ENCODE measurements around the gene ZKSCAN2.

- TF ChIP-seq CTCF (conservative IDR thresholded peaks at IDR 0.05; ENCODE audit: low read length) = peak; percentile 49
- TF ChIP-seq EZH2phosphoT487 (IDR thresholded peaks at IDR 0.05; ENCODE audit: borderline replicate concordance, low read depth, low read length) = no peak
Measured at GRCh38 chr16:25256695-25257469, 763 bp downstream of the ZKSCAN2 start.

Data from OCI-LY7 (cell line).